HL-60 (cell line): ENCODE data around the gene LRP2.

Source experiments
- POLR2AphosphoS5 ChIP-seq: IDR thresholded peaks from 2 replicates; pipeline ENCODE4 v1.6.1; 2012; ENCODE audit warnings: low read depth
- TF ChIP-seq, protein P1 (sequence below): IDR thresholded peaks from one replicate; pipeline ENCODE4 v1.5.1; 2011; ENCODE audit warnings: low read length, control low read depth, inconsistent platforms; ENCODE audit not compliant: insufficient read depth

DNA sequence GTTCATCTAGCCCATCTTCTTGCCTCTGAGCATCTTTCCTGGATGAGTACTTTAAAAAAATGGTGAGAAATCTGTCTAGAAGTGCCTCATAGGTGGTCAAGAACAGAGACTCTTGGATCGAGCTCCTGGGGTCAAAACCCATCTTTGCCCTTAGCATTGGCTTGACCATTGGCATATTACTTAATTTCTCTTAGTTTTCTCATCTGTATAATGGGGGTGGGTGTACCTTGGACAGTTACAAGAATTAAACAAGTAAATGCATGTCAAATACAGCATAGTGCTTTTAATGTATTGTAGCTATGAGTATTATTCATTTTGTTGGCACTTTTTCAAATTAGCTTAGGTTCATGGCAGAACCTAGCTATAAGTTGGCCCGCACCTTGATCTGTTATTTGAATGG, 256.2 kb downstream of the LRP2 start:
- TF ChIP-seq POLR2AphosphoS5, result no peak
- TF ChIP-seq, protein P1, sequence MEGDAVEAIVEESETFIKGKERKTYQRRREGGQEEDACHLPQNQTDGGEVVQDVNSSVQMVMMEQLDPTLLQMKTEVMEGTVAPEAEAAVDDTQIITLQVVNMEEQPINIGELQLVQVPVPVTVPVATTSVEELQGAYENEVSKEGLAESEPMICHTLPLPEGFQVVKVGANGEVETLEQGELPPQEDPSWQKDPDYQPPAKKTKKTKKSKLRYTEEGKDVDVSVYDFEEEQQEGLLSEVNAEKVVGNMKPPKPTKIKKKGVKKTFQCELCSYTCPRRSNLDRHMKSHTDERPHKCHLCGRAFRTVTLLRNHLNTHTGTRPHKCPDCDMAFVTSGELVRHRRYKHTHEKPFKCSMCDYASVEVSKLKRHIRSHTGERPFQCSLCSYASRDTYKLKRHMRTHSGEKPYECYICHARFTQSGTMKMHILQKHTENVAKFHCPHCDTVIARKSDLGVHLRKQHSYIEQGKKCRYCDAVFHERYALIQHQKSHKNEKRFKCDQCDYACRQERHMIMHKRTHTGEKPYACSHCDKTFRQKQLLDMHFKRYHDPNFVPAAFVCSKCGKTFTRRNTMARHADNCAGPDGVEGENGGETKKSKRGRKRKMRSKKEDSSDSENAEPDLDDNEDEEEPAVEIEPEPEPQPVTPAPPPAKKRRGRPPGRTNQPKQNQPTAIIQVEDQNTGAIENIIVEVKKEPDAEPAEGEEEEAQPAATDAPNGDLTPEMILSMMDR, result no peak
